HepG2 (cell line): ENCODE measurements around the gene VPS13D. TPM values are rescaled to one million over a fixed set of nuclear protein-coding genes. Genes with fewer than 3 reads are reported as not detected.

Experiments
- ATAC-seq: fragments of 200-7000 bp; cut with Tn5 transposase; 3 replicates; pipeline ENCODE4 v1.9.1; 2020; ENCODE audit warnings: mild to moderate bottlenecking, moderate library complexity
- BruUV-seq: library from RNA; stranded (reverse); fragments of 400-500 nt; replicated peaks from 2 replicates; lab custom pipeline; 2021; lab: Mats Ljungman, UMichigan
- CTCF ChIA-PET: fragments of 300-600 bp; formaldehyde crosslinking; extraction: SDS; loops from one replicate; lab custom pipeline; 2021; ENCODE audit warnings: low total read pairs, inconsistent platforms, low intra/inter-chr PET ratio; lab: Yijun Ruan, JAX
- POLR2A ChIA-PET: fragments of 350-600 bp; sonication (Branson Sonifier 250); formaldehyde crosslinking; loops from one replicate; lab custom pipeline; 2020; ENCODE audit warnings: antibody characterized with exemption, inconsistent platforms; lab: Yijun Ruan, JAX
- DNase-seq: peaks from one replicate; pipeline ENCODE4 v3.0.0-alpha.2; 2015; ENCODE audit warnings: low spot score
- FAIRE-seq: peaks from 3 replicates; lab custom pipeline; 2011; peaks lifted over from hg19 to GRCh38; lab: Jason Lieb, UNC
- H2AFZ ChIP-seq: one replicate; pipeline ENCODE4 v1.6.1; 2011; ENCODE audit warnings: low read length, inconsistent platforms
- H3K27ac ChIP-seq: fragments of 300-600 bp; 3 replicates; pipeline ENCODE4 v1.8.0; 2011; ENCODE audit warnings: mixed run types, mild to moderate bottlenecking, mixed read lengths, low read length, inconsistent platforms; ENCODE audit not compliant: insufficient read depth; ENCODE audit errors: extremely low read length
- H3K27me3 ChIP-seq, 2 experiments: fragments of 200-600 bp in 1 of 2; 2 replicates in 1 of 2; 3 replicates in 1 of 2; pipeline versions ENCODE4 v1.6.0 to v1.8.0; 2011; ENCODE audit warnings: low read length in 2 of 2, mild to moderate bottlenecking in 2 of 2, moderate library complexity in 2 of 2, inconsistent platforms in 1 of 2; ENCODE audit not compliant: insufficient read depth in 2 of 2, control insufficient read depth in 1 of 2
- H3K36me3 ChIP-seq, 2 experiments: fragments of 200-600 bp in 1 of 2; replicated peaks in 1 of 2; 2 replicates in 1 of 2; 3 replicates in 1 of 2; pipeline versions ENCODE4 v1.5.1 to v1.8.0; 2011; ENCODE audit warnings: low read length in 2 of 2, inconsistent platforms in 1 of 2; ENCODE audit not compliant: insufficient read depth in 2 of 2, control insufficient read depth in 1 of 2
- H3K4me1 ChIP-seq: 2 replicates; pipeline ENCODE4 v1.5.1; 2012; ENCODE audit warnings: low read length, inconsistent platforms; ENCODE audit not compliant: insufficient read depth
- H3K4me2 ChIP-seq: 2 replicates; pipeline ENCODE4 v1.6.0; 2011; ENCODE audit warnings: low read depth, low read length, inconsistent platforms
- H3K4me3 ChIP-seq, 3 experiments: fragments of 200-600 bp in 1 of 3; sonication (generic), shearing (Covaris generic) in 1 of 3; replicated peaks in 1 of 3; 2 replicates each; pipeline ENCODE4 v1.5.1; 2011 to 2016; ENCODE audit warnings: low read length in 3 of 3, inconsistent platforms in 2 of 3, low read depth in 2 of 3, mild to moderate bottlenecking in 2 of 3, control low read depth in 1 of 3, mixed read lengths in 1 of 3; ENCODE audit not compliant: insufficient read depth in 1 of 3
- H3K79me2 ChIP-seq: one replicate; pipeline ENCODE4 v1.6.1; 2011; ENCODE audit warnings: low read length, inconsistent platforms; ENCODE audit not compliant: insufficient read depth
- H3K9ac ChIP-seq: 2 replicates; pipeline ENCODE4 v1.6.0; 2011; ENCODE audit warnings: mild to moderate bottlenecking, low read depth, low read length, inconsistent platforms; ENCODE audit not compliant: insufficient read depth
- H3K9me3 ChIP-seq: 2 replicates; pipeline ENCODE4 v1.5.1; 2012; ENCODE audit warnings: mild to moderate bottlenecking, low read length
- H4K20me1 ChIP-seq: 2 replicates; pipeline ENCODE4 v1.6.0; 2011; ENCODE audit warnings: inconsistent platforms, mild to moderate bottlenecking, low read length, moderate library complexity; ENCODE audit not compliant: insufficient read depth
- ESRRA ChIP-seq: sonication (generic); formaldehyde crosslinking; IDR thresholded peaks from 2 replicates; pipeline ENCODE4 v1.5.1; 2020; ENCODE audit warnings: mild to moderate bottlenecking, low read depth, missing genetic modification reagents
- GLI4 ChIP-seq: sonication (generic); formaldehyde crosslinking; IDR thresholded peaks from 2 replicates; pipeline ENCODE4 v1.5.1; 2020; ENCODE audit warnings: missing genetic modification reagents, mild to moderate bottlenecking, moderate library complexity, borderline replicate concordance
- HDAC6 ChIP-seq: fragments of 200-600 bp; sonication (generic); IDR thresholded peaks from 2 replicates; pipeline ENCODE4 v1.7.0; 2017; ENCODE audit warnings: mild to moderate bottlenecking, antibody characterized with exemption, low read length, low read depth
- ISX ChIP-seq: sonication (generic); formaldehyde crosslinking; conservative IDR thresholded peaks from 2 replicates; pipeline ENCODE4 v1.5.0; 2020; ENCODE audit warnings: missing genetic modification reagents
- KLF9 ChIP-seq: IDR thresholded peaks from 2 replicates; pipeline ENCODE4 v1.6.1; 2016; ENCODE audit warnings: low read depth
- MEIS1 ChIP-seq: sonication (generic); formaldehyde crosslinking; IDR thresholded peaks from 2 replicates; pipeline ENCODE4 v1.9.0; 2021; ENCODE audit warnings: mild to moderate bottlenecking, missing genetic modification reagents, moderate library complexity, borderline replicate concordance
- MIER2 ChIP-seq: IDR thresholded peaks from 2 replicates; pipeline ENCODE4 v1.6.1; 2016; ENCODE audit warnings: missing biosample characterization, missing genetic modification reagents
- NFKBIZ ChIP-seq: IDR thresholded peaks from 2 replicates; pipeline ENCODE4 v1.6.1; 2018; ENCODE audit warnings: missing genetic modification reagents, missing compliant biosample characterization
- PLRG1 ChIP-seq: fragments of 450-650 bp; conservative IDR thresholded peaks from 2 replicates; pipeline ENCODE4 v1.6.1; 2016
- TEAD3 ChIP-seq: optimal IDR thresholded peaks from 2 replicates; pipeline ENCODE3; 2016; ENCODE audit warnings: borderline replicate concordance
- XBP1 ChIP-seq: sonication (generic); formaldehyde crosslinking; IDR thresholded peaks from 2 replicates; pipeline ENCODE4 v1.5.0; 2020; ENCODE audit warnings: missing genetic modification reagents
- ZBTB21 ChIP-seq: sonication (generic); formaldehyde crosslinking; IDR thresholded peaks from 2 replicates; pipeline ENCODE4 v1.4.0; 2020; ENCODE audit warnings: missing genetic modification reagents
- ZNF235 ChIP-seq: sonication (generic); formaldehyde crosslinking; IDR thresholded peaks from 2 replicates; pipeline ENCODE4 v1.8.1; 2023; ENCODE audit warnings: mild to moderate bottlenecking, missing genetic modification reagents, borderline replicate concordance
- ZNF432 ChIP-seq: sonication (generic); formaldehyde crosslinking; IDR thresholded peaks from 2 replicates; pipeline ENCODE4 v1.5.0; 2020; ENCODE audit warnings: missing genetic modification reagents, mild to moderate bottlenecking, borderline replicate concordance
- ZNF703 ChIP-seq: sonication (generic); formaldehyde crosslinking; IDR thresholded peaks from 2 replicates; pipeline ENCODE4 v1.5.1; 2020; ENCODE audit warnings: missing genetic modification reagents, mild to moderate bottlenecking, moderate library complexity, borderline replicate concordance
- ZSCAN20 ChIP-seq: sonication (generic); formaldehyde crosslinking; IDR thresholded peaks from 2 replicates; pipeline ENCODE4 v1.4.0; 2020; ENCODE audit warnings: missing genetic modification reagents, mild to moderate bottlenecking, borderline replicate concordance
- WGBS: methylation state at CpG from one replicate; pipeline ENCODE4 v1.1.6; 2017; ENCODE audit warnings: low lambda C conversion rate; 5-methylcytosine and 5-hydroxymethylcytosine counted together
- in situ Hi-C: cut with HindIII; loops from 2 replicates; pipeline ENCODE4 v1.10.0; 2017; ENCODE audit warnings: low pct_unique_long_range_greater_than_20kb; ENCODE audit not compliant: extremely low pct_ligation_motif_present
- intact Hi-C: fragments of 100-400 bp; cut with micrococcal nuclease; formaldehyde crosslinking; loops from one replicate; pipeline ENCODE4 v1.10.0; 2022; ENCODE audit not compliant: unreplicated experiment
- polyA plus RNA-seq, 8 experiments: library from polyadenylated mRNA; depleted of rRNA in 3 of 8; stranded (reverse) in 7 of 8; unstranded in 1 of 8; fragments of >200 nt; fragmentation: Illumina TruSeq in 4 of 8; extraction: Trizol in 4 of 8; gene quantifications; 2 replicates each; pipeline versions ENCODE4 v1.2.1 to v1.2.3, GENCODE V29; 2011 to 2016; ENCODE audit warnings: low read depth in 4 of 8, missing spikeins in 1 of 8, mixed read lengths in 1 of 8; ENCODE audit not compliant: insufficient read depth in 1 of 8
- total RNA-seq, 5 experiments: library from RNA; depleted of rRNA; stranded (reverse); fragments of >200 nt; fragmentation: Illumina TruSeq; extraction: Trizol; gene quantifications; 2 replicates each; pipeline ENCODE4 v1.2.3, GENCODE V29; 2016; ENCODE audit warnings: low read depth in 1 of 5
- TF ChIP-seq, protein P1 (sequence below): fragments of 450-650 bp; IDR thresholded peaks from 2 replicates; pipeline ENCODE4 v1.6.1; 2017; ENCODE audit warnings: mild to moderate bottlenecking

VPS13D gene
- total and polyA plus RNA-seq, 2 of the 13 experiments (the other 11 are each of a cell fraction or from before 2014, with no cell fraction given), result 8.6 to 13.9 TPM

DNA sequence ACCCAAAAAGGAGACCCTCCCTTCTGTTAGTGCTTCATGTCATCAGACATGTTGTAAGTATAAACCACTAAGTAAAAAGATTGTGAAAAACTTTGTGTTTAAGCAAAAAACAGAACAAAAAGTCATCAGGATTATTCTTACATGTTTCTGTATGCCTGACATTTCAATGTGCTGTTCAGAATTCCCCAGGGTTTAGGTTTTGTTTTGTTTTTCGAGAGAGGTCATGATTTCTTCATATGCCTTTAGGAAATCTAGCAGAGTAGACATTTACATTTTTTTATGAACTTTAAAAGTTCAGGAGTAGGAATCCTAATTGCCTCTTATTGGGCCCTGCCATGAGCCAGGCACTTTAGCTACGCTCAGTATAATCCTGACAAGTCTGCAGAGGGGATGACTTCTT lies 85.3 kb downstream of the VPS13D start (continued):
- TF ChIP-seq MEIS1 (CRISPR knock-in tag), result no peak
- no peak for TF ChIP-seq ISX (CRISPR knock-in tag)
- TF ChIP-seq MIER2 (CRISPR knock-in tag), result no peak

DNA sequence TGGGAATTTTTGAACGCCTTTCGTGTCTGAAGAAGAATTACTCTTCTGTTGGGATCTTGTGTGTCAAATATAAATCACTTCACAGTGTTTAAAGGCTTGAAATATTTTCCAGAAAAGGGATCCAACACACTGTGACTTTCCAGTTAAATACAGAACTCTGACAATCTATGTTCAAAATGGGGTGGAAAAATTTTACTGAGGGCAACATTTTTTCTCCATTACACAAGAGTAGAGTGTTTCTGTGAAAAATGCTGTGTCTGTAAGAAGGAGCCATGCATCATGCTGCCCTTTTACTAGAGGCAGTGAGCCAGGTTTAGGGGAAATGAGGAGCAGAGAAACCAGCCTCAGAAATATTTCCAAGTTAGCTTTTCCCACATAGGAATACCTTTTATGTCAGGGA lies 86.5 kb downstream of the VPS13D start:
- H3K9me3 ChIP-seq, result no peaks in the 10 kb centered on the region
- no peak overlapping the region for H3K4me2 ChIP-seq
- H3K79me2 ChIP-seq, result no peaks in the 10 kb centered on the region
- ATAC-seq, result no peak
- H3K9ac ChIP-seq, result no peak overlapping the region
- H3K36me3 ChIP-seq, result peaks cover 8 to 29% of the 10 kb centered on the region in 2 experiments
- POLR2A ChIA-PET, result no interaction called here
- BruUV-seq, result no TSS peak
- 97% methylated on average over 2 of the region's 2 CpGs for WGBS
- H3K27ac ChIP-seq, result no peak overlapping the region
- peaks cover 5% of the 10 kb centered on the region for H3K4me1 ChIP-seq
- CTCF ChIA-PET, result interaction anchor here (3.3 kb wide), 1 partner anchor 303 kb away, joined by 17 read pairs; no protein-coding TSS in a partner anchor
- in situ Hi-C loops, result loop anchor here (10.0 kb wide), 1 partner anchor 308 kb away; no protein-coding TSS in a partner anchor
- H3K27me3 ChIP-seq, result no peaks in the 10 kb centered on the region
- no peak overlapping the region for H2AFZ ChIP-seq
- no peak for FAIRE-seq
- TF ChIP-seq GLI4, result no peak
- DNase-seq, result no peak
- intact Hi-C loops, result loop anchor here (10.0 kb wide), 1 partner anchor 208 kb away; no protein-coding TSS in a partner anchor
- no peak overlapping the region for H3K4me3 ChIP-seq
- no peaks in the 10 kb centered on the region for H4K20me1 ChIP-seq

DNA sequence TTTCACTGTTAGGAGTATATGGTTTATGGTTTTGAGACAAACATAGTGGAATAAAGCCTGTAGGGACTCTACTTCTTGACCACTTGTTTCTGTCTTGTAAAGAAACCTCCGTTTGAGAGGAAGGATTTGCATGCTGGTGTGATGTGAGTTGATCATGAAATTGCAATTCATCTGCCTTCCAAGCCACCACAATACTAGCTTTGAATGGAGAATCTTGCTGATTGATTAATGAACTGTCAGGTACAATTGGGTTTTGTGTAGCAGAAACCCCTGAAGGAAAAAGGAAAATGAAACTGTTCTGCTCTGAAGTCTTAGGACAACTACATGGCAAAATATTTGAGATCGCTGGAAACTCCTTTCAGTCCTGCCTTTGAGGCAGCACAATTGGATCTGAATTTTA lies 90.7 kb downstream of the VPS13D start:
- intact Hi-C loops, result loop anchor here (10.0 kb wide), 1 partner anchor 926 kb away; no protein-coding TSS in a partner anchor
- no peak overlapping the region for H3K9ac ChIP-seq

More for the DNA sequence above, 90.7 kb downstream of the VPS13D start:
- H3K9me3 ChIP-seq, result no peaks in the 10 kb centered on the region
- H4K20me1 ChIP-seq, result no peaks in the 10 kb centered on the region
- POLR2A ChIA-PET, result interaction anchor here (2.0 kb wide), 1 partner anchor 298 kb away, joined by 13 read pairs; the partner anchor contains the start of gene DHRS3
- BruUV-seq, result no TSS peak
- ATAC-seq (no peak), DNase-seq (no peak), FAIRE-seq (no peak)
- in situ Hi-C loops, result no loop called here
- H3K27me3 ChIP-seq, result no peaks in the 10 kb centered on the region
- no peaks in the 10 kb centered on the region for H3K79me2 ChIP-seq
- no peak overlapping the region for H2AFZ ChIP-seq
- CTCF ChIA-PET, result no interaction called here
- TF ChIP-seq XBP1 (CRISPR knock-in tag) (no peak), ZNF432 (CRISPR knock-in tag) (no peak), ZNF703 (CRISPR knock-in tag) (no peak), ESRRA (CRISPR knock-in tag) (no peak), NFKBIZ (CRISPR knock-in tag) (no peak), KLF9 (CRISPR knock-in tag) (no peak), ZBTB21 (no peak), ZNF235 (CRISPR knock-in tag) (no peak), HDAC6 (no peak), ZSCAN20 (CRISPR knock-in tag) (no peak), TEAD3 (CRISPR knock-in tag) (no peak), PLRG1 (no peak)
- TF ChIP-seq, protein P1, sequence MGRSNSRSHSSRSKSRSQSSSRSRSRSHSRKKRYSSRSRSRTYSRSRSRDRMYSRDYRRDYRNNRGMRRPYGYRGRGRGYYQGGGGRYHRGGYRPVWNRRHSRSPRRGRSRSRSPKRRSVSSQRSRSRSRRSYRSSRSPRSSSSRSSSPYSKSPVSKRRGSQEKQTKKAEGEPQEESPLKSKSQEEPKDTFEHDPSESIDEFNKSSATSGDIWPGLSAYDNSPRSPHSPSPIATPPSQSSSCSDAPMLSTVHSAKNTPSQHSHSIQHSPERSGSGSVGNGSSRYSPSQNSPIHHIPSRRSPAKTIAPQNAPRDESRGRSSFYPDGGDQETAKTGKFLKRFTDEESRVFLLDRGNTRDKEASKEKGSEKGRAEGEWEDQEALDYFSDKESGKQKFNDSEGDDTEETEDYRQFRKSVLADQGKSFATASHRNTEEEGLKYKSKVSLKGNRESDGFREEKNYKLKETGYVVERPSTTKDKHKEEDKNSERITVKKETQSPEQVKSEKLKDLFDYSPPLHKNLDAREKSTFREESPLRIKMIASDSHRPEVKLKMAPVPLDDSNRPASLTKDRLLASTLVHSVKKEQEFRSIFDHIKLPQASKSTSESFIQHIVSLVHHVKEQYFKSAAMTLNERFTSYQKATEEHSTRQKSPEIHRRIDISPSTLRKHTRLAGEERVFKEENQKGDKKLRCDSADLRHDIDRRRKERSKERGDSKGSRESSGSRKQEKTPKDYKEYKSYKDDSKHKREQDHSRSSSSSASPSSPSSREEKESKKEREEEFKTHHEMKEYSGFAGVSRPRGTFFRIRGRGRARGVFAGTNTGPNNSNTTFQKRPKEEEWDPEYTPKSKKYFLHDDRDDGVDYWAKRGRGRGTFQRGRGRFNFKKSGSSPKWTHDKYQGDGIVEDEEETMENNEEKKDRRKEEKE, result no peak
- no peak overlapping the region for H3K27ac ChIP-seq
- H3K4me3 ChIP-seq, result no peak overlapping the region
- no peak overlapping the region for H3K4me2 ChIP-seq
- peaks cover 5 to 22% of the 10 kb centered on the region in 2 experiments; a peak in 4 of 5 replicates for H3K36me3 ChIP-seq
- H3K4me1 ChIP-seq, result peaks cover 5% of the 10 kb centered on the region
- 97% methylated on average over 2 of the region's 2 CpGs for WGBS
